ENCODE measurements around the gene KLHL36. TPM values are rescaled to one million over a fixed set of nuclear protein-coding genes. Genes with fewer than 3 reads are reported as not detected.
A peak's percentile ranks its signal among the peaks of the same experiment; 100 is the strongest.
"Not testable (repeated sequence)": the region's sequence is repeated elsewhere in the genome, so short reads cannot be mapped to it uniquely, and the experiment has no call there.

The KLHL36 gene
- polyA plus RNA-seq, 4 donors = 21.1 to 31.9 (median 24.8) TPM

GRCh38 chr16:84614968-84615813 lies 33.1 kb upstream of the KLHL36 start:
- no peak for DNase-seq (ENCODE audit: low read depth in 4 of 4, low spot score in 3 of 4)

- DNase-seq (ENCODE audit: low read depth in 4 of 4, low spot score in 3 of 4) = no peak
Measured at GRCh38 chr16:84616515-84616914, 31.8 kb upstream of the KLHL36 start.

- no peak for DNase-seq (ENCODE audit: low read depth in 4 of 4, low spot score in 3 of 4)
Measured at GRCh38 chr16:84617041-84617790, 31.1 kb upstream of the KLHL36 start.

- DNase-seq (ENCODE audit: low read depth in 4 of 4, low spot score in 3 of 4) = peak in 3 of 4 donors; percentile 88 to 93 (median 90)
Measured at GRCh38 chr16:84617791-84618580, 30.3 kb upstream of the KLHL36 start, which contains the start of gene COTL1. Gene COTL1, minus strand, starts transcription at chr16:84618078. Its CDS starts 164 bp downstream, at chr16:84617914.

- DNase-seq (ENCODE audit: low read depth in 4 of 4, low spot score in 3 of 4) = no peak
Measured at GRCh38 chr16:84618581-84619460, 29.5 kb upstream of the KLHL36 start.

GRCh38 chr16:84620913-84621312 lies 27.4 kb upstream of the KLHL36 start:
- DNase-seq (ENCODE audit: low read depth in 4 of 4, low spot score in 3 of 4) = not testable (repeated sequence)

- no peak for DNase-seq (ENCODE audit: low read depth in 4 of 4, low spot score in 3 of 4)
Measured at GRCh38 chr16:84625556-84625955, 22.8 kb upstream of the KLHL36 start.

GRCh38 chr16:84628226-84628731 lies 20.0 kb upstream of the KLHL36 start:
- no peak for DNase-seq (ENCODE audit: low read depth in 4 of 4, low spot score in 3 of 4)

GRCh38 chr16:84629580-84629979 lies 18.7 kb upstream of the KLHL36 start:
- DNase-seq (ENCODE audit: low read depth in 4 of 4, low spot score in 3 of 4) = no peak

GRCh38 chr16:84630009-84630408 lies 18.3 kb upstream of the KLHL36 start:
- no peak for DNase-seq (ENCODE audit: low read depth in 4 of 4, low spot score in 3 of 4)

GRCh38 chr16:84630446-84631152 lies 17.7 kb upstream of the KLHL36 start:
- no peak for DNase-seq (ENCODE audit: low read depth in 4 of 4, low spot score in 3 of 4)

- no peak for DNase-seq (ENCODE audit: low read depth in 4 of 4, low spot score in 3 of 4)
Measured at GRCh38 chr16:84631153-84631466, 17.2 kb upstream of the KLHL36 start.

GRCh38 chr16:84631886-84632285 lies 16.4 kb upstream of the KLHL36 start:
- no peak for DNase-seq (ENCODE audit: low read depth in 4 of 4, low spot score in 3 of 4)

GRCh38 chr16:84632862-84633261 lies 15.4 kb upstream of the KLHL36 start:
- not testable (repeated sequence) for DNase-seq (ENCODE audit: low read depth in 4 of 4, low spot score in 3 of 4)

GRCh38 chr16:84633622-84634021 lies 14.7 kb upstream of the KLHL36 start:
- DNase-seq (ENCODE audit: low read depth in 4 of 4, low spot score in 3 of 4) = no peak

- no peak for DNase-seq (ENCODE audit: low read depth in 4 of 4, low spot score in 3 of 4)
Measured at GRCh38 chr16:84635702-84636101, 12.6 kb upstream of the KLHL36 start.

GRCh38 chr16:84637709-84638108 lies 10.6 kb upstream of the KLHL36 start:
- no peak for DNase-seq (ENCODE audit: low read depth in 4 of 4, low spot score in 3 of 4)

- DNase-seq (ENCODE audit: low read depth in 4 of 4, low spot score in 3 of 4) = no peak
Measured at GRCh38 chr16:84638231-84638806, 10.0 kb upstream of the KLHL36 start.

GRCh38 chr16:84640145-84640544 lies 8.2 kb upstream of the KLHL36 start:
- no peak for DNase-seq (ENCODE audit: low read depth in 4 of 4, low spot score in 3 of 4)

Measured in left renal pelvis (tissue), 4 donors.